GM23338 (cell line): ENCODE results near the gene FANK1. TPM values are rescaled to one million over a fixed set of nuclear protein-coding genes. Genes with fewer than 3 reads are reported as not detected.

Experiments used
- ATAC-seq: fragments of 200-7000 bp; cut with Tn5 transposase; 3 replicates; pipeline ENCODE4 v1.9.1; 2020
- DNase-seq: peaks from one replicate; pipeline ENCODE4 v3.0.0-alpha.2; 2015; ENCODE audit warnings: low spot score
- H2AFZ ChIP-seq: fragments of 200-600 bp; sonication (generic); 2 replicates; pipeline ENCODE4 v1.8.0; 2016; ENCODE audit warnings: antibody characterized with exemption, mild to moderate bottlenecking, moderate library complexity
- H3F3A ChIP-seq: fragments of 200-600 bp; sonication (generic); replicated peaks from 2 replicates; pipeline ENCODE4 v1.8.0; 2017; ENCODE audit warnings: antibody characterized with exemption, mixed run types, low read depth
- H3K27ac ChIP-seq: fragments of 200-600 bp; sonication (generic); 2 replicates; pipeline ENCODE4 v1.6.1; 2016; ENCODE audit warnings: low read depth
- H3K27me3 ChIP-seq: fragments of 200-600 bp; sonication (generic); 2 replicates; pipeline ENCODE4 v1.8.0; 2016; ENCODE audit warnings: mild to moderate bottlenecking, mixed run types, moderate library complexity; ENCODE audit not compliant: insufficient read depth
- H3K36me3 ChIP-seq: fragments of 200-600 bp; sonication (generic); 2 replicates; pipeline ENCODE4 v1.8.0; 2016; ENCODE audit warnings: mild to moderate bottlenecking; ENCODE audit not compliant: insufficient read depth
- H3K4me1 ChIP-seq: fragments of 200-600 bp; sonication (generic); 2 replicates; pipeline ENCODE4 v1.8.0; 2016; ENCODE audit warnings: mild to moderate bottlenecking, moderate library complexity; ENCODE audit not compliant: insufficient read depth
- H3K4me2 ChIP-seq: fragments of 200-600 bp; sonication (generic); 2 replicates; pipeline ENCODE4 v1.7.1; 2017; ENCODE audit warnings: mixed run types
- H3K4me3 ChIP-seq: fragments of 200-600 bp; sonication (generic); 2 replicates; pipeline ENCODE4 v1.6.1; 2016; ENCODE audit warnings: mixed run types
- H3K79me2 ChIP-seq: fragments of 200-600 bp; sonication (generic); replicated peaks from 2 replicates; pipeline ENCODE4 v1.8.0; 2017; ENCODE audit warnings: mild to moderate bottlenecking; ENCODE audit not compliant: insufficient read depth
- H3K9me2 ChIP-seq: fragments of 200-600 bp; sonication (generic); 2 replicates; pipeline ENCODE4 v1.8.0; 2017; ENCODE audit not compliant: insufficient read depth
- H4K20me1 ChIP-seq: fragments of 200-600 bp; sonication (generic); replicated peaks from 2 replicates; pipeline ENCODE4 v1.8.0; 2017; ENCODE audit warnings: mild to moderate bottlenecking; ENCODE audit not compliant: insufficient read depth
- H3K27ac Mint-ChIP-seq: 2 replicates; pipeline ENCODE4 v1.8.0; 2020; ENCODE audit warnings: inconsistent platforms, mild to moderate bottlenecking, moderate library complexity, mixed read lengths
- H3K27me3 Mint-ChIP-seq: 3 replicates; pipeline ENCODE4 v1.8.0; 2022; ENCODE audit warnings: low read depth, mild to moderate bottlenecking, moderate library complexity, mixed read lengths, inconsistent platforms; ENCODE audit not compliant: insufficient read depth, poor library complexity
- H3K36me3 Mint-ChIP-seq: 3 replicates; pipeline ENCODE4 v1.8.0; 2021; ENCODE audit warnings: low read depth, mild to moderate bottlenecking, inconsistent platforms, moderate library complexity, mixed read lengths
- H3K4me1 Mint-ChIP-seq: 3 replicates; pipeline ENCODE4 v1.8.0; 2020; ENCODE audit warnings: mild to moderate bottlenecking, inconsistent platforms, mixed read lengths
- H3K4me3 Mint-ChIP-seq: 3 replicates; pipeline ENCODE4 v1.8.0; 2021; ENCODE audit warnings: moderate library complexity, mild to moderate bottlenecking, inconsistent platforms, mixed read lengths
- H3K9me3 Mint-ChIP-seq: 3 replicates; pipeline ENCODE4 v1.8.0; 2020; ENCODE audit warnings: moderate library complexity, mild to moderate bottlenecking, inconsistent platforms, mixed read lengths
- CREB1 ChIP-seq: fragments of 250-450 bp; sonication (Bioruptor Pico); IDR thresholded peaks from 2 replicates; pipeline ENCODE4 v1.5.0; 2020; ENCODE audit warnings: low read depth, mild to moderate bottlenecking, moderate library complexity
- JUNB ChIP-seq: IDR thresholded peaks from one replicate; pipeline ENCODE4 v1.6.1; 2016; ENCODE audit warnings: antibody characterized with exemption; ENCODE audit not compliant: unreplicated experiment
- NANOG ChIP-seq: IDR thresholded peaks from 2 replicates; pipeline ENCODE4 v1.6.1; 2016; ENCODE audit warnings: antibody characterized with exemption, borderline replicate concordance
- POLR2AphosphoS5 ChIP-seq: IDR thresholded peaks from 2 replicates; pipeline ENCODE4 v1.6.1; 2016; ENCODE audit warnings: antibody characterized with exemption, low read depth
- STAT1 ChIP-seq: IDR thresholded peaks from one replicate; pipeline ENCODE4 v1.6.1; 2016; ENCODE audit warnings: antibody characterized with exemption; ENCODE audit not compliant: unreplicated experiment
- ZNF114 ChIP-seq: fragments of 250-450 bp; sonication (Bioruptor Pico); IDR thresholded peaks from 2 replicates; pipeline ENCODE4 v1.5.0; 2020; ENCODE audit warnings: mild to moderate bottlenecking, moderate library complexity
- ZNF331 ChIP-seq: fragments of 250-450 bp; sonication (Bioruptor Pico); IDR thresholded peaks from 2 replicates; pipeline ENCODE4 v1.5.0; 2020; ENCODE audit warnings: low read depth, mild to moderate bottlenecking, moderate library complexity
- polyA plus RNA-seq: library from polyadenylated mRNA; unstranded; fragments of >200 nt; fragmentation: Nextera tagmentation; extraction: Ambion mirVana; gene quantifications from 2 replicates; pipeline ENCODE4 v1.2.1, GENCODE V29; 2016
- total RNA-seq: library from RNA; depleted of rRNA; stranded (reverse); fragments of >200 nt; shearing (Covaris generic); gene quantifications from 2 replicates; pipeline ENCODE4 v1.2.3, GENCODE V29; 2014
- TF ChIP-seq, protein P1 (sequence below): IDR thresholded peaks from 2 replicates; pipeline ENCODE4 v1.6.1; 2016; ENCODE audit warnings: antibody characterized with exemption
- TF ChIP-seq, protein P2 (sequence below): fragments of 250-450 bp; sonication (Bioruptor Pico); IDR thresholded peaks from 2 replicates; pipeline ENCODE4 v1.5.0; 2020; ENCODE audit warnings: mild to moderate bottlenecking, moderate library complexity
- TF ChIP-seq, protein P3 (sequence below): IDR thresholded peaks from one replicate; pipeline ENCODE4 v1.6.1; 2018; ENCODE audit warnings: antibody characterized with exemption; ENCODE audit not compliant: unreplicated experiment

Gene FANK1
- total and polyA plus RNA-seq, 2 experiments from 2014 or later = 0.37 to 0.69 TPM

DNA sequence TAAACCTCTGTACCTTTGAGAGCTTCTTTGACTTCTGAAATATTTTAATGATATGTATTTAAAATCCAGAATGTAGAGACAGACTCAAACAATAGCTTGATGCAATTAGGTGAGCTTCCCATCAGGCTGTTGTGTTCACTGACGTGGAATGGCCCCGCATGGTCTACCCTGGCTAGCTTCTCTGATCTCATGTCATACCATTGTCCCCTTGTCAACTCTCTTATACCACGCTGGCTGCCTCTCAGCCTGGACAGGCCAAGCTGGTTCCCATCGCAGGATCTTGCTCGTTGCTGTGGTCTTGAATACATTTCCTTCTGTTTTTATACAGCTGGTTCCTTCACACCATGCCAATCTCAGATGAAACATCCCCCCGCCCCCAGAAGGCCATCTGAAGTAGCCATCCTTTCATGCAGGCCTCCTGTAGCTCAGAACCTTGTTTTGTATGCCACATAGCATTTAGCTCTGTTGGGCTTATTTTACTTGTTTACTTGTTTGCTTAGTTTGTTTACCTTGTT lies 84.2 kb downstream of the FANK1 start:
- H3K27ac ChIP-seq = no peak overlapping the region
- no peaks in the 10 kb centered on the region for H3K36me3 ChIP-seq
- no peaks in the 10 kb centered on the region for H3K79me2 ChIP-seq
- no peak overlapping the region for H3K4me3 ChIP-seq
- H2AFZ ChIP-seq = no peak overlapping the region
- DNase-seq = no peak
- peaks cover 10% of the 10 kb centered on the region; the same call in 1 of the 2 replicates for H3K4me1 ChIP-seq
- no peaks in the 10 kb centered on the region; the same call in 2 of the 3 replicates for H3K9me3 Mint-ChIP-seq
- H4K20me1 ChIP-seq = no peaks in the 10 kb centered on the region
- ATAC-seq = no peak
- H3K27me3 ChIP-seq = no peaks in the 10 kb centered on the region
- H3F3A ChIP-seq = no peaks in the 10 kb centered on the region
- H3K4me3 Mint-ChIP-seq = no peak overlapping the region
- H3K27me3 Mint-ChIP-seq = no peaks in the 10 kb centered on the region
- H3K36me3 Mint-ChIP-seq = no peaks in the 10 kb centered on the region
- TF ChIP-seq STAT1 = no peak
- TF ChIP-seq POLR2AphosphoS5 = no peak
- TF ChIP-seq JUNB = no peak
- no peak for TF ChIP-seq ZNF331 (CRISPR knock-in tag)
- TF ChIP-seq NANOG = no peak
- TF ChIP-seq CREB1 (CRISPR knock-in tag) = no peak
- TF ChIP-seq, protein P1, sequence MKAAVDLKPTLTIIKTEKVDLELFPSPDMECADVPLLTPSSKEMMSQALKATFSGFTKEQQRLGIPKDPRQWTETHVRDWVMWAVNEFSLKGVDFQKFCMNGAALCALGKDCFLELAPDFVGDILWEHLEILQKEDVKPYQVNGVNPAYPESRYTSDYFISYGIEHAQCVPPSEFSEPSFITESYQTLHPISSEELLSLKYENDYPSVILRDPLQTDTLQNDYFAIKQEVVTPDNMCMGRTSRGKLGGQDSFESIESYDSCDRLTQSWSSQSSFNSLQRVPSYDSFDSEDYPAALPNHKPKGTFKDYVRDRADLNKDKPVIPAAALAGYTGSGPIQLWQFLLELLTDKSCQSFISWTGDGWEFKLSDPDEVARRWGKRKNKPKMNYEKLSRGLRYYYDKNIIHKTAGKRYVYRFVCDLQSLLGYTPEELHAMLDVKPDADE = no peak
- TF ChIP-seq, protein P2, sequence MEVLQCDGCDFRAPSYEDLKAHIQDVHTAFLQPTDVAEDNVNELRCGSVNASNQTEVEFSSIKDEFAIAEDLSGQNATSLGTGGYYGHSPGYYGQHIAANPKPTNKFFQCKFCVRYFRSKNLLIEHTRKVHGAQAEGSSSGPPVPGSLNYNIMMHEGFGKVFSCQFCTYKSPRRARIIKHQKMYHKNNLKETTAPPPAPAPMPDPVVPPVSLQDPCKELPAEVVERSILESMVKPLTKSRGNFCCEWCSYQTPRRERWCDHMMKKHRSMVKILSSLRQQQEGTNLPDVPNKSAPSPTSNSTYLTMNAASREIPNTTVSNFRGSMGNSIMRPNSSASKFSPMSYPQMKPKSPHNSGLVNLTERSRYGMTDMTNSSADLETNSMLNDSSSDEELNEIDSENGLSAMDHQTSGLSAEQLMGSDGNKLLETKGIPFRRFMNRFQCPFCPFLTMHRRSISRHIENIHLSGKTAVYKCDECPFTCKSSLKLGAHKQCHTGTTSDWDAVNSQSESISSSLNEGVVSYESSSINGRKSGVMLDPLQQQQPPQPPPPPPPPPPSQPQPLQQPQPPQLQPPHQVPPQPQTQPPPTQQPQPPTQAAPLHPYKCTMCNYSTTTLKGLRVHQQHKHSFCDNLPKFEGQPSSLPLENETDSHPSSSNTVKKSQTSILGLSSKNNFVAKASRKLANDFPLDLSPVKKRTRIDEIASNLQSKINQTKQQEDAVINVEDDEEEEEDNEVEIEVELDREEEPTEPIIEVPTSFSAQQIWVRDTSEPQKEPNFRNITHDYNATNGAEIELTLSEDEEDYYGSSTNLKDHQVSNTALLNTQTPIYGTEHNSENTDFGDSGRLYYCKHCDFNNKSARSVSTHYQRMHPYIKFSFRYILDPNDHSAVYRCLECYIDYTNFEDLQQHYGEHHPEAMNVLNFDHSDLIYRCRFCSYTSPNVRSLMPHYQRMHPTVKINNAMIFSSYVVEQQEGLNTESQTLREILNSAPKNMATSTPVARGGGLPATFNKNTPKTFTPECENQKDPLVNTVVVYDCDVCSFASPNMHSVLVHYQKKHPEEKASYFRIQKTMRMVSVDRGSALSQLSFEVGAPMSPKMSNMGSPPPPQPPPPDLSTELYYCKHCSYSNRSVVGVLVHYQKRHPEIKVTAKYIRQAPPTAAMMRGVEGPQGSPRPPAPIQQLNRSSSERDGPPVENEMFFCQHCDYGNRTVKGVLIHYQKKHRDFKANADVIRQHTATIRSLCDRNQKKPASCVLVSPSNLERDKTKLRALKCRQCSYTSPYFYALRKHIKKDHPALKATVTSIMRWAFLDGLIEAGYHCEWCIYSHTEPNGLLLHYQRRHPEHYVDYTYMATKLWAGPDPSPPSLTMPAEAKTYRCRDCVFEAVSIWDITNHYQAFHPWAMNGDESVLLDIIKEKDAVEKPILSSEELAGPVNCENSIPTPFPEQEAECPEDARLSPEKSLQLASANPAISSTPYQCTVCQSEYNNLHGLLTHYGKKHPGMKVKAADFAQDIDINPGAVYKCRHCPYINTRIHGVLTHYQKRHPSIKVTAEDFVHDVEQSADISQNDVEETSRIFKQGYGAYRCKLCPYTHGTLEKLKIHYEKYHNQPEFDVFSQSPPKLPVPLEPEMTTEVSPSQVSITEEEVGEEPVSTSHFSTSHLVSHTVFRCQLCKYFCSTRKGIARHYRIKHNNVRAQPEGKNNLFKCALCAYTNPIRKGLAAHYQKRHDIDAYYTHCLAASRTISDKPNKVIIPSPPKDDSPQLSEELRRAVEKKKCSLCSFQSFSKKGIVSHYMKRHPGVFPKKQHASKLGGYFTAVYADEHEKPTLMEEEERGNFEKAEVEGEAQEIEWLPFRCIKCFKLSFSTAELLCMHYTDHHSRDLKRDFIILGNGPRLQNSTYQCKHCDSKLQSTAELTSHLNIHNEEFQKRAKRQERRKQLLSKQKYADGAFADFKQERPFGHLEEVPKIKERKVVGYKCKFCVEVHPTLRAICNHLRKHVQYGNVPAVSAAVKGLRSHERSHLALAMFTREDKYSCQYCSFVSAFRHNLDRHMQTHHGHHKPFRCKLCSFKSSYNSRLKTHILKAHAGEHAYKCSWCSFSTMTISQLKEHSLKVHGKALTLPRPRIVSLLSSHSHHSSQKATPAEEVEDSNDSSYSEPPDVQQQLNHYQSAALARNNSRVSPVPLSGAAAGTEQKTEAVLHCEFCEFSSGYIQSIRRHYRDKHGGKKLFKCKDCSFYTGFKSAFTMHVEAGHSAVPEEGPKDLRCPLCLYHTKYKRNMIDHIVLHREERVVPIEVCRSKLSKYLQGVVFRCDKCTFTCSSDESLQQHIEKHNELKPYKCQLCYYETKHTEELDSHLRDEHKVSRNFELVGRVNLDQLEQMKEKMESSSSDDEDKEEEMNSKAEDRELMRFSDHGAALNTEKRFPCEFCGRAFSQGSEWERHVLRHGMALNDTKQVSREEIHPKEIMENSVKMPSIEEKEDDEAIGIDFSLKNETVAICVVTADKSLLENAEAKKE (CRISPR knock-in tag) = no peak
- TF ChIP-seq, protein P3, sequence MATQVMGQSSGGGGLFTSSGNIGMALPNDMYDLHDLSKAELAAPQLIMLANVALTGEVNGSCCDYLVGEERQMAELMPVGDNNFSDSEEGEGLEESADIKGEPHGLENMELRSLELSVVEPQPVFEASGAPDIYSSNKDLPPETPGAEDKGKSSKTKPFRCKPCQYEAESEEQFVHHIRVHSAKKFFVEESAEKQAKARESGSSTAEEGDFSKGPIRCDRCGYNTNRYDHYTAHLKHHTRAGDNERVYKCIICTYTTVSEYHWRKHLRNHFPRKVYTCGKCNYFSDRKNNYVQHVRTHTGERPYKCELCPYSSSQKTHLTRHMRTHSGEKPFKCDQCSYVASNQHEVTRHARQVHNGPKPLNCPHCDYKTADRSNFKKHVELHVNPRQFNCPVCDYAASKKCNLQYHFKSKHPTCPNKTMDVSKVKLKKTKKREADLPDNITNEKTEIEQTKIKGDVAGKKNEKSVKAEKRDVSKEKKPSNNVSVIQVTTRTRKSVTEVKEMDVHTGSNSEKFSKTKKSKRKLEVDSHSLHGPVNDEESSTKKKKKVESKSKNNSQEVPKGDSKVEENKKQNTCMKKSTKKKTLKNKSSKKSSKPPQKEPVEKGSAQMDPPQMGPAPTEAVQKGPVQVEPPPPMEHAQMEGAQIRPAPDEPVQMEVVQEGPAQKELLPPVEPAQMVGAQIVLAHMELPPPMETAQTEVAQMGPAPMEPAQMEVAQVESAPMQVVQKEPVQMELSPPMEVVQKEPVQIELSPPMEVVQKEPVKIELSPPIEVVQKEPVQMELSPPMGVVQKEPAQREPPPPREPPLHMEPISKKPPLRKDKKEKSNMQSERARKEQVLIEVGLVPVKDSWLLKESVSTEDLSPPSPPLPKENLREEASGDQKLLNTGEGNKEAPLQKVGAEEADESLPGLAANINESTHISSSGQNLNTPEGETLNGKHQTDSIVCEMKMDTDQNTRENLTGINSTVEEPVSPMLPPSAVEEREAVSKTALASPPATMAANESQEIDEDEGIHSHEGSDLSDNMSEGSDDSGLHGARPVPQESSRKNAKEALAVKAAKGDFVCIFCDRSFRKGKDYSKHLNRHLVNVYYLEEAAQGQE = no peak
- TF ChIP-seq ZNF114 = no peak
- peaks cover 24% of the 10 kb centered on the region for H3K4me1 Mint-ChIP-seq
- no peaks in the 10 kb centered on the region for H3K9me2 ChIP-seq
- no peak overlapping the region for H3K4me2 ChIP-seq
- no peak overlapping the region for H3K27ac Mint-ChIP-seq
